ENCODE data around the gene TIMM50. TPM values are rescaled to one million over a fixed set of nuclear protein-coding genes. Genes with fewer than 3 reads are reported as not detected.

TIMM50 gene
- total RNA-seq, 4 donors from 2014 or later: 38.4 to 65.5 (median 55.4) TPM

DNA sequence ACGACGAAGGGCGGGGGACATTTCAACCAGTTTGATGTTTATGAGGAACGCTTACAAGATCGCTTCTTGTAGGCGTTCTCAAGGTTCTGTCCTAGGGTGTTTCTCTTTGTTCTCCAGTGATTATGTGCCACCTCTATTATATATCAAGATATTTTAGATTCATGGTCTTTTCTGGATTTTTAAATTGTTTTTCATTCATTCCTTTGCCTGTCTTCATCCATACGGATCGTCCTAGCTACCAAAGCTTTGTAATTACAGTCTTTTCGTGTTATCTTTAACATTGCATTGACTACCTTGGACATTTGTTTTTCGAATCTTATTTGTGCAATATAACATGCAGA, 59.7 kb downstream of the TIMM50 start:
- Histone ChIP-seq H3K4me1 (peaks cover 0 to 29% (median 16%) of the 10 kb centered on the region in 4 donors), H3K9me3 (no peaks in the 10 kb centered on the region), H3K36me3 (no peaks in the 10 kb centered on the region), H3K27me3 (peaks cover 0 to 6% of the 10 kb centered on the region in 2 donors), H3K27ac (peak overlapping the region in 3 of 4 donors; percentile 95 to 97 (median 97)), H3K4me3 (peak overlapping the region in 3 of 4 donors; percentile 55 to 83 (median 78))
- DNase-seq (ENCODE audit: low spot score in 2 of 2): no peak
- WGBS, 2 donors: 4% methylated on average over 10 of the region's 10 CpGs
- TF ChIP-seq CTCF (IDR thresholded peaks at IDR 0.05) (peak in 1 of 5 experiments; percentile 13), EP300 (IDR thresholded peaks at IDR 0.05) (no peak)

Other genes starting within 250 kb of the TIMM50 start
- gene IFNL3, start 235.8 kb upstream of the TIMM50 start, total RNA-seq: not detected
- not detected for gene IFNL4, start 232.0 kb upstream of the TIMM50 start, total RNA-seq
- gene IFNL2, start 212.4 kb upstream of the TIMM50 start, total RNA-seq: not detected
- gene IFNL1, start 184.4 kb upstream of the TIMM50 start, total RNA-seq: not detected
- gene LRFN1, start 160.0 kb upstream of the TIMM50 start, total RNA-seq: 1 to 10 TPM in 2 of 4 donors, under 1 TPM in 2; 0.30 to 2.4 (median 1.4) TPM
- 10 to 100 TPM in 3 of 4 donors, 1 to 10 TPM in 1; 8.4 to 36.5 (median 18.2) TPM for gene GMFG, start 144.8 kb upstream of the TIMM50 start, total RNA-seq
- gene SAMD4B, start 138.4 kb upstream of the TIMM50 start, total RNA-seq: 100 to 1,000 TPM; 103 to 193 (median 115) TPM
- gene PAF1, start 89.7 kb upstream of the TIMM50 start, total RNA-seq: 10 to 100 TPM; 30.8 to 48.3 (median 44.3) TPM
- 10 to 100 TPM; 32.9 to 52.5 (median 37.6) TPM for gene MED29, start 89.5 kb upstream of the TIMM50 start, total RNA-seq
- gene ZFP36, start 74.0 kb upstream of the TIMM50 start, total RNA-seq: 100 to 1,000 TPM; 125 to 274 (median 178) TPM
- 10 to 100 TPM; 20.1 to 62.1 (median 35.6) TPM for gene PLEKHG2, start 68.2 kb upstream of the TIMM50 start, total RNA-seq
- gene RPS16, start 44.9 kb upstream of the TIMM50 start, total RNA-seq: 1,000 to 10,000 TPM; 1,048 to 1,762 (median 1,462) TPM
- gene SUPT5H, start 35.3 kb upstream of the TIMM50 start, total RNA-seq: 100 to 1,000 TPM in 3 of 4 donors, 10 to 100 TPM in 1; 94.4 to 120 (median 106) TPM
- not detected for gene DLL3, start 18.1 kb downstream of the TIMM50 start, total RNA-seq
- gene SELENOV, start 34.3 kb downstream of the TIMM50 start, total RNA-seq: not detected
- gene EID2B, start 52.0 kb downstream of the TIMM50 start, total RNA-seq: 10 to 100 TPM in 1 of 4 donors, 1 to 10 TPM in 3; 3.0 to 10.2 (median 7.0) TPM
- gene EID2, start 59.3 kb downstream of the TIMM50 start, total RNA-seq: 10 to 100 TPM; 14.0 to 27.3 (median 23.4) TPM
- gene LGALS13, start 121.7 kb downstream of the TIMM50 start, total RNA-seq: not detected
- gene LGALS16, start 175.1 kb downstream of the TIMM50 start, total RNA-seq: not detected
- gene LGALS14, start 223.6 kb downstream of the TIMM50 start, total RNA-seq: not detected

All from tibial nerve (tissue), 4 donors.